ENCODE data around the gene CNN2.

The CNN2 gene

DNA sequence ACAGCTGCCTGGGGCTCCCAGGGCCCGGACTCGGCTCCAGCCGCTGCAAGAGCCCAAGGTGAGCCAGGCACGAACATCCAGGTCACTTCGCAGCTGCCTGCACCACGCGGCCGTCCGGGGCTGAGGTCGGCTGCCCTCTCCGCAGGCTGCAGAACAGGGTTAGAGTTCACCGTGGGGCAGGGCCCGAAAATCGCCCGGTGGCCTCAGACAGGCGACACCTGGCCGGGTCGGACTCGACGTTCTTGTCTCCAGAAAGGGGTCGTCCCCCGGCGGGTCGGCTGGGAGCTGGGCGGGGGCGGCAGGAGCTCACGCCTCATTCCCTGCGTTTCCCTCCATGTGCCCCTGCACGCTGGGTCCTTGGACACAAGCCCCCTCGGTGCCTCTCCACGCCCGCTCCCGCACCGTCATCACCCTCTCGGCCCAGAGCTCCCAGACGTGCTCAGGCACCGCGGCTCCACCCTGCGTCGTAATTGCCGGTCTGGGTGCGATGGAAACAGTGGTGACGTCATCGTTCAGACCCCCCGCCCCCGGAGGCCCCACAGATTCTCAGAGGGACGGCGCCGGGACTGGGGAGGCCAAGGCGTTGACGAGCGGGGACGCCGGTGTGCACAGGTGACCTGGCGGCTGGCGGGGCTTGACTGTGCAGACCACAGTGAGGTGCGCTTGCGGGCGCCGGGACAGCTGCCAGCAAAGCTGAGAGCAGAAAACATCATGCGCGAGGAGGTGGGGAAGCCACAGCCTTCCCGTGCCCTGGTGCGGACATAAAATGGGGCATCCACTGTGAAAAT is 30.2 kb upstream of the CNN2 start:
- TF ChIP-seq, protein P1, sequence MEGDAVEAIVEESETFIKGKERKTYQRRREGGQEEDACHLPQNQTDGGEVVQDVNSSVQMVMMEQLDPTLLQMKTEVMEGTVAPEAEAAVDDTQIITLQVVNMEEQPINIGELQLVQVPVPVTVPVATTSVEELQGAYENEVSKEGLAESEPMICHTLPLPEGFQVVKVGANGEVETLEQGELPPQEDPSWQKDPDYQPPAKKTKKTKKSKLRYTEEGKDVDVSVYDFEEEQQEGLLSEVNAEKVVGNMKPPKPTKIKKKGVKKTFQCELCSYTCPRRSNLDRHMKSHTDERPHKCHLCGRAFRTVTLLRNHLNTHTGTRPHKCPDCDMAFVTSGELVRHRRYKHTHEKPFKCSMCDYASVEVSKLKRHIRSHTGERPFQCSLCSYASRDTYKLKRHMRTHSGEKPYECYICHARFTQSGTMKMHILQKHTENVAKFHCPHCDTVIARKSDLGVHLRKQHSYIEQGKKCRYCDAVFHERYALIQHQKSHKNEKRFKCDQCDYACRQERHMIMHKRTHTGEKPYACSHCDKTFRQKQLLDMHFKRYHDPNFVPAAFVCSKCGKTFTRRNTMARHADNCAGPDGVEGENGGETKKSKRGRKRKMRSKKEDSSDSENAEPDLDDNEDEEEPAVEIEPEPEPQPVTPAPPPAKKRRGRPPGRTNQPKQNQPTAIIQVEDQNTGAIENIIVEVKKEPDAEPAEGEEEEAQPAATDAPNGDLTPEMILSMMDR (conservative IDR thresholded peaks at IDR 0.05; ENCODE audit: low read depth, low read length): no peak
- peak overlapping the region; percentile 17 for H3K4me3 ChIP-seq (ENCODE audit: low read length)
- no peak for DNase-seq (ENCODE audit: low read depth)

DNA sequence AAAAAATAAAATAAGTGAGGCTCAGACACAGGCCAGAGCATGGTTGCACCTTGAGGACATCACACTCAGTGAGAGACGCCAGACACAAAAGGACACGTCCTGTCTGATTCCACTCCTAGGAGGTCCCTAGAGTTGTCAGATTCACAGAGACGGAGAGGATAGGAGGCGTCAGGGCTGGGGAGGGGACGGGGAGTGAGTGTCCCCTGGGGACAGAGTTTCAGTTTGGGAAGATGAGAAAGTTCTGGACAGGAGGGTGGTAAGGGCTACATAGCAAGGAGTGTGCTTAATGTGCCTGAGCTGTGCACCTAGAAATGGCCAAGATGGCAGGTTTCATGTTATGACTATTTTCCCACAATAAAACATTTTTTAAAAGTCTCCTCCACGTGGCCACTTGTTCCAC is 28.3 kb upstream of the CNN2 start:
- TF ChIP-seq, protein P1 (conservative IDR thresholded peaks at IDR 0.05; ENCODE audit: low read depth, low read length): no peak

DNA sequence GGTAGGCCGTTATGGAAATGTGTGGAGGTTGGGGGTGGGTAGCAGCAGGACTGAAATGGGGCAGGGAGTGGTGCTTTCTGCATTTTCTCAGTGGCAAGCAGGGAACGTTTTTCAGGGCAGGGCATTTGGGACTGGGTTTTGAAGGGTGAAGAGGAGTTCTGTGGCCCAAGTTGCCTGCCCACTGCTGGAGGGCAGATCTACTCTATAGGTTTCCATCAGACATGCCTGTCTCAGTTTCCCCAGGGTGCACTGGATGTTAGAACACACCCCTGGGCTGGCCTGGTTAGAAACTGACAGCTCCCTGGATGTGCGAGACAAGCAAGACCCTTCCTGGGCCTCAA is 27.1 kb upstream of the CNN2 start:
- DNase-seq (ENCODE audit: low read depth): no peak
- H3K4me3 ChIP-seq (ENCODE audit: low read length): no peak overlapping the region
- TF ChIP-seq, protein P1 (conservative IDR thresholded peaks at IDR 0.05; ENCODE audit: low read depth, low read length): no peak

More for the DNA sequence above, 28.3 kb upstream of the CNN2 start:
- DNase-seq (ENCODE audit: low read depth): no peak
- H3K4me3 ChIP-seq (ENCODE audit: low read length): no peak overlapping the region

DNA sequence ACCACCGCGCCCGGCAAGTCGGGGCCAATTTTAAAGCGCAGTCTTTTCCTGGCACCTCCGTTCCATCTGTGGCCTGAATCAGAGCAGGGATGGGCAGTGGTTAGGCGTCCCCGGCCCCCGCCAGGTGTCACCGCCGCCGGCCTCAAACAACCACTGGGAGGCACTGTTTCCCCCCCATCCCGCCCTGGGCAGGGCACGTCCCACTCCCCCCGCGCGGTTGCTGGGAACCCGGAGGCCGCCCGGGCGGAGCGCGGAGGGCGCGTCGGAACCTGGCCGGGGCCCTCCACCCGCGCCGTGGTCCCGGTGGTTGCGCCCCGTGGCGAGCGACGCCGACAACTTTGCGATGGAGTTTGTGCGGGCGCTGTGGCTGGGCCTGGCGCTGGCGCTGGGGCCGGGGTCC is 26.3 kb upstream of the CNN2 start, which contains the start of gene GRIN3B:
GRIN3B (plus strand) TSS at position 325 of the 400 bp plus-strand sequence; CDS start at position 344, 19 bp downstream.
- TF ChIP-seq, protein P1 (conservative IDR thresholded peaks at IDR 0.05; ENCODE audit: low read depth, low read length): peak; percentile 56
- DNase-seq (ENCODE audit: low read depth): no peak
- no peak within 1 kb of the TSS for H3K4me3 ChIP-seq (ENCODE audit: low read length)

DNA sequence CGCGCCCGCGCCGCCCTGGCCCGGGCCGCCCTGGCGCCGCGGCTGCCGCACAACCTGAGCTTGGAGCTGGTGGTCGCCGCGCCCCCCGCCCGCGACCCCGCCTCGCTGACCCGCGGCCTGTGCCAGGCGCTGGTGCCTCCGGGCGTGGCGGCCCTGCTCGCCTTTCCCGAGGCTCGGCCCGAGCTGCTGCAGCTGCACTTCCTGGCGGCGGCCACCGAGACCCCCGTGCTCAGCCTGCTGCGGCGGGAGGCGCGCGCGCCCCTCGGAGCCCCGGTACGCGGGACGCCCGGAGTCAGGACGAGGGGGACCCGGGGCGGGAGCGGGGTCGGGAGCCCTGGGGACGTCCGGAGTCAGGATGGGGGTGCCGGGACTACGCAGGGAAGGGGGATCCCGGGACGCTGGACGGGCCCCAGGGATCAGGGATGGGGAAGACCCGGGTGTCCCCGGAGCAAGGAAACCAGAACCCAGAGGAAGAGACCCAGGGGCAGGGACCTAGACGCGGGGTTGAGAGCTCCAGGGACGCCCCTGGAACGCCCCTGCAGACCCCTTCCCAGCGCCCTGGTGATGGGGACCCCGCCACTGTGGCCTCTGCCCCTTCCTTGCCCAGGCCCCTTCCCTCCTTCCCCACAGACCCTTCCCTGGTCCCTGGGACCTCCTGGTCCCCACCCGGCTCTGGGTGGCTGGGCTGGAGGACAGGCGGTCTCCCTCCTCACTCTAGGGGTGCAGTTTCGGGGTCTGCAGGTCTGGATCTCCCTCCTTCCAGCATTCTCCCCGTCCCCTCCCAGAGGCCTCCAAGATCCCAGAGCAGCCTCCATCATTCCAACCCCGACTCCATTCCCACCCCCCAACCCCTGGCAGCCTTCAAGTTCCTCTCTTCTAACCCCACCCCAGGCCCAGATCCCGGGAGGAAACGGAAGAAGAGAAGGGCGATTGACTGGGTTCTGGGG is 25.5 kb upstream of the CNN2 start:
- no peak overlapping the region for H3K4me3 ChIP-seq (ENCODE audit: low read length)
- DNase-seq (ENCODE audit: low read depth): no peak

DNA sequence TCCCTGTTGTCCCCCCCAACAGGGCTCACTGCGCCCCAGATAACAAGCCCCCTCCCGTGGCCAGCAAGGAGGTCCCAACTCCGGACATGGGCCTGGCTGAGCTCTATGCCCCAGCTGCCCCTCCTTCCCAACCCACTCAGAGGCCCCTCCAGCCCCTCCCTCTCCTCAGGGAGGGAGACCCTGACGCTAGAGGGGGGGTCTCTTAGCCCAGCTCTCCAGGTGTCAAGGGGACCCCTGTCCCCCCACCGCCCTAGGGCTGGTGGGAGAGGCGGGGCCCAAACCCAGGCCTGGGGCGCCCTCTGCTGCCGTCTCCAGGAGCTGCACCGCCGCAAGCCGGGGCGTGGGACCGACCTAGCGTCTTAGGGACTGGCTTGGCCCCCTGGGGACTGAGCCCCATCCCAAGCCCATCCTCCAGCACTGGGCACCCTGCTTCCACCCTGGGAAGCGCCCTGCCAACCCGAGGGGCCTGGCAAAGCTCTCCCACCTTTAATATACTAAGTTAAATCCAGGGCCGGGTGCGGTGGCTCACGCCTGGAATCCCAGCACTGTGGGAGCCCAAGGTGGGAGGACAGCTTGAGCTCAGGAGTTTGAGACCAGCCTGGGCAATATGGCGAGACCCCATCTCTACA is 24.8 kb upstream of the CNN2 start:
- DNase-seq (ENCODE audit: low read depth): no peak
- H3K4me3 ChIP-seq (ENCODE audit: low read length): no peak overlapping the region
- TF ChIP-seq, protein P1 (conservative IDR thresholded peaks at IDR 0.05; ENCODE audit: low read depth, low read length): peak; percentile 80

More for the DNA sequence above, 25.5 kb upstream of the CNN2 start:
- TF ChIP-seq, protein P1 (conservative IDR thresholded peaks at IDR 0.05; ENCODE audit: low read depth, low read length): no peak

All from retinal pigment epithelial cell (primary cell).